ENCODE data around the gene PPFIBP1.

PPFIBP1 gene

GRCh38 chr12:27523642-27524493 is at the start of gene PPFIBP1:
PPFIBP1 (plus strand) TSS chr12:27524206; CDS start chr12:27633397, 109,191 bp downstream.
- peak; percentile 98 for DNase-seq

- no peak for DNase-seq
Measured at GRCh38 chr12:27474344-27474743, 49.7 kb upstream of the PPFIBP1 start.

GRCh38 chr12:27477049-27477448 is 47.0 kb upstream of the PPFIBP1 start:
- no peak for DNase-seq

GRCh38 chr12:27478949-27479348 is 45.1 kb upstream of the PPFIBP1 start:
- no peak for DNase-seq

- DNase-seq: no peak
Measured at GRCh38 chr12:27480016-27480415, 44.0 kb upstream of the PPFIBP1 start.

GRCh38 chr12:27486961-27487360 is 37.0 kb upstream of the PPFIBP1 start:
- DNase-seq: no peak

GRCh38 chr12:27488479-27488878 is 35.5 kb upstream of the PPFIBP1 start:
- no peak for DNase-seq

- DNase-seq: no peak
Measured at GRCh38 chr12:27491226-27491625, 32.8 kb upstream of the PPFIBP1 start.

GRCh38 chr12:27493260-27493940 is 30.6 kb upstream of the PPFIBP1 start:
- no peak for DNase-seq

- DNase-seq: no peak
Measured at GRCh38 chr12:27497446-27497845, 26.6 kb upstream of the PPFIBP1 start.

GRCh38 chr12:27498149-27498548 is 25.9 kb upstream of the PPFIBP1 start:
- peak; percentile 89 for DNase-seq

- peak; percentile 53 for DNase-seq
Measured at GRCh38 chr12:27498761-27499160, 25.2 kb upstream of the PPFIBP1 start.

- DNase-seq: no peak
Measured at GRCh38 chr12:27499377-27499776, 24.6 kb upstream of the PPFIBP1 start.

GRCh38 chr12:27500546-27500945 is 23.5 kb upstream of the PPFIBP1 start:
- no peak for DNase-seq

- peak; percentile 78 for DNase-seq
Measured at GRCh38 chr12:27502021-27502435, 22.0 kb upstream of the PPFIBP1 start.

GRCh38 chr12:27504507-27504906 is 19.5 kb upstream of the PPFIBP1 start:
- no peak for DNase-seq

- no peak for DNase-seq
Measured at GRCh38 chr12:27505109-27505508, 18.9 kb upstream of the PPFIBP1 start.

GRCh38 chr12:27505761-27506160 is 18.2 kb upstream of the PPFIBP1 start:
- no peak for DNase-seq

- DNase-seq: no peak
Measured at GRCh38 chr12:27506645-27507189, 17.3 kb upstream of the PPFIBP1 start.

- DNase-seq: no peak
Measured at GRCh38 chr12:27508736-27509431, 15.1 kb upstream of the PPFIBP1 start.

GRCh38 chr12:27511031-27511722 is 12.8 kb upstream of the PPFIBP1 start:
- no peak for DNase-seq

GRCh38 chr12:27511723-27512045 is 12.3 kb upstream of the PPFIBP1 start:
- DNase-seq: no peak

Measured in activated CD4-positive, alpha-beta T cell treated with anti-CD3 and anti-CD28 coated beads, Interleukin-2, amount 50 U/mL, for 16 hours (primary cell).